ENCODE measurements around the gene DMTF1. TPM values are rescaled to one million over a fixed set of nuclear protein-coding genes. Genes with fewer than 3 reads are reported as not detected.
"Not testable (repeated sequence)": the region's sequence is repeated elsewhere in the genome, so short reads cannot be mapped to it uniquely, and the experiment has no call there.

The DMTF1 gene
- total RNA-seq, 2 donors from 2014 or later, result 129 to 152 TPM

DNA sequence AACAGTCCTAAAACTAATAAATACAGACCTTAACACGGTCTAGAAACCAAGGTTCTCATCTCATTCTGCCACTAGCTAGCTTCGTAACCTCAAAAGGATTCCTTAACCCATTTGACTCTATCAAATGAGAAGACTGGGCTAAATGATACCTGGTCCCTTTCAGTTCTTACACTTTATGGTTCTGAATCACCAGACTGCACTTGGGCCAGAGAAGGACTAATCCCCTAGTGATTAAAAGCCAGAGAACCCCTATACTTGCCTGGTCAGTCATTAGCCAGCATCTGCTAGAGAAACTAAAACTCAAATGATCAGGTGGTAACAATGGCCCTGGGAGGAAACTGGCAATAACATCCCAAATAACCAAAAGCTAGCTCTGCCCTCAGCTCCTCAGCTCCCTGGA lies 50.5 kb downstream of the DMTF1 start:
- Mint-ChIP-seq H3K4me3 (no peak overlapping the region), H3K27ac (no peak overlapping the region), H3K4me1 (no peaks in the 10 kb centered on the region), H3K36me3 (ENCODE audit: low read depth) (peaks cover 81% of the 10 kb centered on the region), H3K9me3 (peaks cover 42% of the 10 kb centered on the region), H3K27me3 (ENCODE audit: insufficient read depth) (no peaks in the 10 kb centered on the region)
- WGBS, 2 experiments (ENCODE audit: insufficient coverage in 1 of 2, insufficient read length in 1 of 2), result 96% methylated on average over 2 of the region's 2 CpGs
- DNase-seq, result no peak
- Histone ChIP-seq H3K4me1 (ENCODE audit: control insufficient read depth, insufficient read depth, low read length) (no peaks in the 10 kb centered on the region), H3K36me3 (ENCODE audit: control insufficient read depth, insufficient read depth, low read length) (peaks cover 60% of the 10 kb centered on the region), H3K9ac (ENCODE audit: extremely low read depth, low read length, poor library complexity, severe bottlenecking) (no peak overlapping the region), H3K9me3 (ENCODE audit: control insufficient read depth, low read length) (peaks cover 56% of the 10 kb centered on the region), H3K4me3 (ENCODE audit: low read length) (no peak overlapping the region), H3K27ac (ENCODE audit: low read depth, low read length) (no peak overlapping the region), H3K27me3 (ENCODE audit: control insufficient read depth, insufficient read depth, low read length, poor library complexity, severe bottlenecking) (no peaks in the 10 kb centered on the region)
- TF ChIP-seq, protein P1, sequence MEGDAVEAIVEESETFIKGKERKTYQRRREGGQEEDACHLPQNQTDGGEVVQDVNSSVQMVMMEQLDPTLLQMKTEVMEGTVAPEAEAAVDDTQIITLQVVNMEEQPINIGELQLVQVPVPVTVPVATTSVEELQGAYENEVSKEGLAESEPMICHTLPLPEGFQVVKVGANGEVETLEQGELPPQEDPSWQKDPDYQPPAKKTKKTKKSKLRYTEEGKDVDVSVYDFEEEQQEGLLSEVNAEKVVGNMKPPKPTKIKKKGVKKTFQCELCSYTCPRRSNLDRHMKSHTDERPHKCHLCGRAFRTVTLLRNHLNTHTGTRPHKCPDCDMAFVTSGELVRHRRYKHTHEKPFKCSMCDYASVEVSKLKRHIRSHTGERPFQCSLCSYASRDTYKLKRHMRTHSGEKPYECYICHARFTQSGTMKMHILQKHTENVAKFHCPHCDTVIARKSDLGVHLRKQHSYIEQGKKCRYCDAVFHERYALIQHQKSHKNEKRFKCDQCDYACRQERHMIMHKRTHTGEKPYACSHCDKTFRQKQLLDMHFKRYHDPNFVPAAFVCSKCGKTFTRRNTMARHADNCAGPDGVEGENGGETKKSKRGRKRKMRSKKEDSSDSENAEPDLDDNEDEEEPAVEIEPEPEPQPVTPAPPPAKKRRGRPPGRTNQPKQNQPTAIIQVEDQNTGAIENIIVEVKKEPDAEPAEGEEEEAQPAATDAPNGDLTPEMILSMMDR (conservative IDR thresholded peaks at IDR 0.05), result no peak

DNA sequence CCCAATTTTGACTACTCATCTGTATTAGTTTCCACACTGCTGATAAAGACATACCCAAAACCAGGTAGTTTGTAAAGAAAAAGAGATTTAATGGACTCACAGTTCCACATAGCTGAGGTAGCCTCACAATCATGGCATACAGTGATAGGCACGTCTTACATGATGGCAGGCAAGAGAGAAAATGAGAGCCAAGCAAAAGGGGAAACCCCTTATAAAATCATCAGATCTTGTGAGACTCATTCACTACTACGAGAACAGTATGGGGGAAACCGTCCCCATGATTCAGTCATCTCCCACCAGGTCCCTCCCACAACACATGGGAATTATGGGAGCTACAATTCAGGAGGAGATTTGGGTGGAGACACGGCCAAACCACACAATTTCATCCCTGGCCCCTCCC lies 51.7 kb downstream of the DMTF1 start:
- H3K27me3 ChIP-seq (ENCODE audit: control insufficient read depth, insufficient read depth, low read length, poor library complexity, severe bottlenecking); H3K4me3 Mint-ChIP-seq; H3K4me1 ChIP-seq (ENCODE audit: control insufficient read depth, insufficient read depth, low read length); H3K4me1 Mint-ChIP-seq; H3K27me3 Mint-ChIP-seq (ENCODE audit: insufficient read depth); H3K9ac ChIP-seq (ENCODE audit: extremely low read depth, low read length, poor library complexity, severe bottlenecking); H3K27ac ChIP-seq (ENCODE audit: low read depth, low read length); DNase-seq; H3K4me3 ChIP-seq (ENCODE audit: low read length); H3K27ac Mint-ChIP-seq: not testable (repeated sequence)
- Histone ChIP-seq H3K36me3 (ENCODE audit: control insufficient read depth, insufficient read depth, low read length) (peaks cover 55% of the 10 kb centered on the region), H3K9me3 (ENCODE audit: control insufficient read depth, low read length) (peaks cover 62% of the 10 kb centered on the region)
- H3K36me3 Mint-ChIP-seq (ENCODE audit: low read depth), result peaks cover 81% of the 10 kb centered on the region
- 79 to 93% methylated on average over 2 to 4 of the region's 4 CpGs for WGBS, 2 experiments (ENCODE audit: insufficient coverage in 1 of 2, insufficient read length in 1 of 2)
- peaks cover 48% of the 10 kb centered on the region for H3K9me3 Mint-ChIP-seq

DNA sequence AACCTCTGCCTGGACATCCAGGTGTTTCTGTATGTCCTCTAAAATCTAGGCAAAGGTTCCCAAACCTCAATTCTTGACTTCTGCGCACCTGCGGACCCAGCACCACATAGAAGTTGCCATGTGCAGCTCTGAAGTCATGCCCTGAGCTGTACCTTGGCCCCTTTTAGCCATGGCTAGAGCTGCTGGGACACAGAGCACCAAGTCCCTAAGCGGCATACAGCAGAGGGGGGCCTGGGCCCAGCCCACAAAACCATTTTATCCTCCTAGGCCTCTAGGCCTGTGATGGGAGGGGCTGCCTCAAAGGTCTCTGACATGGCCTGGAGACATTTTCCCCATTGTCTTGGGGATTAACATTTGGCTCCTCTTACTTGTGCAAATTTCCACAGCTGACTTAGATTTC lies 52.7 kb downstream of the DMTF1 start:
- WGBS, 2 experiments (ENCODE audit: insufficient coverage in 1 of 2, insufficient read length in 1 of 2), result 77 to 82% methylated on average over 3 of the region's 3 CpGs
- no peak overlapping the region for H3K4me3 Mint-ChIP-seq
- Histone ChIP-seq H3K4me1 (ENCODE audit: control insufficient read depth, insufficient read depth, low read length) (no peaks in the 10 kb centered on the region), H3K27ac (ENCODE audit: low read depth, low read length) (no peak overlapping the region), H3K4me3 (ENCODE audit: low read length) (peak overlapping the region; percentile 27), H3K27me3 (ENCODE audit: control insufficient read depth, insufficient read depth, low read length, poor library complexity, severe bottlenecking) (no peaks in the 10 kb centered on the region), H3K9me3 (ENCODE audit: control insufficient read depth, low read length) (peaks cover 69% of the 10 kb centered on the region), H3K36me3 (ENCODE audit: control insufficient read depth, insufficient read depth, low read length) (peaks cover 48% of the 10 kb centered on the region), H3K9ac (ENCODE audit: extremely low read depth, low read length, poor library complexity, severe bottlenecking) (no peak overlapping the region)
- no peak overlapping the region for H3K27ac Mint-ChIP-seq
- DNase-seq, result no peak
- H3K9me3 Mint-ChIP-seq, result peaks cover 51% of the 10 kb centered on the region
- H3K36me3 Mint-ChIP-seq (ENCODE audit: low read depth), result peaks cover 78% of the 10 kb centered on the region
- no peaks in the 10 kb centered on the region for H3K4me1 Mint-ChIP-seq
- H3K27me3 Mint-ChIP-seq (ENCODE audit: insufficient read depth), result no peaks in the 10 kb centered on the region
- TF ChIP-seq, protein P1 (conservative IDR thresholded peaks at IDR 0.05), result no peak

DNA sequence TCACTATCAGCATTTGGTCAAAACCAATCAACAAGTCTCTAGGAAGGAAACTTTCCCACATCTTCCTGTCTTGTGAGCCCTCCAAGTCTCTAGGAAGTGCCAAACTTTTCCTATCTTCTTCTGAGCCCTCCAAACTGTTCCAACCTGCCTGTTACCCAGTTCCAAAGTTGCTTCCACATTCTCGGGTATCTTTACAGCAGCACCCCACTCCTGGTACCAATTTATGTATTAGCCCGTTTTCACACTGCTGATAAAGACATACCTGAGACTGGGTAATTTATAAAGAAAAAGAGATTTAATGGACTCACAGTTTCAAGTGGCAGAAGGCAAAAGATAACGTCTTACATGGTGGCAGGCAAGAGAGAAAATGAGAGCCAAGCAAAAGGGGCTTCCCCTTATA lies 53.4 kb downstream of the DMTF1 start:
- H3K4me1 ChIP-seq (ENCODE audit: control insufficient read depth, insufficient read depth, low read length); DNase-seq; H3K4me3 ChIP-seq (ENCODE audit: low read length); H3K4me3 Mint-ChIP-seq; H3K27ac Mint-ChIP-seq; H3K27me3 ChIP-seq (ENCODE audit: control insufficient read depth, insufficient read depth, low read length, poor library complexity, severe bottlenecking); H3K27me3 Mint-ChIP-seq (ENCODE audit: insufficient read depth); H3K9ac ChIP-seq (ENCODE audit: extremely low read depth, low read length, poor library complexity, severe bottlenecking); H3K4me1 Mint-ChIP-seq; H3K27ac ChIP-seq (ENCODE audit: low read depth, low read length): not testable (repeated sequence)
- peaks cover 75% of the 10 kb centered on the region for H3K36me3 Mint-ChIP-seq (ENCODE audit: low read depth)
- H3K9me3 Mint-ChIP-seq, result peaks cover 51% of the 10 kb centered on the region
- Histone ChIP-seq H3K9me3 (ENCODE audit: control insufficient read depth, low read length) (peaks cover 75% of the 10 kb centered on the region), H3K36me3 (ENCODE audit: control insufficient read depth, insufficient read depth, low read length) (peaks cover 43% of the 10 kb centered on the region)
- WGBS, 2 experiments (ENCODE audit: insufficient coverage in 1 of 2, insufficient read length in 1 of 2), result 83 to 95% methylated on average over 1 to 3 of the region's 3 CpGs

Measured in endodermal cell (in vitro differentiated cells).